ENCODE data around the gene ABHD17B.
"Not testable (repeated sequence)": the region's sequence is repeated elsewhere in the genome, so short reads cannot be mapped to it uniquely, and the experiment has no call there.

ABHD17B gene

GRCh38 chr9:71911061-71911907 is at the start of gene ABHD17B, which contains the start of gene C9orf85:
Gene ABHD17B, minus strand, starts transcription at chr9:71911193. Its CDS starts 36,113 bp downstream, at chr9:71875080.
Gene C9orf85, plus strand, starts transcription at chr9:71911639. Its CDS starts 96 bp downstream, at chr9:71911735.
- no peak for TF ChIP-seq ZNF274 (IDR thresholded peaks at IDR 0.05; ENCODE audit: low read depth, low read length)
- peak within 1 kb of the TSS; percentile 93 for H3K4me3 ChIP-seq (ENCODE audit: low read length)

- no peak overlapping the region for H3K4me3 ChIP-seq (ENCODE audit: low read length)
- no peak for TF ChIP-seq ZNF274 (IDR thresholded peaks at IDR 0.05; ENCODE audit: low read depth, low read length)
Measured at GRCh38 chr9:71955300-71955915, 44.4 kb upstream of the ABHD17B start.

GRCh38 chr9:71954652-71955051 is 43.7 kb upstream of the ABHD17B start:
- H3K4me3 ChIP-seq (ENCODE audit: low read length): not testable (repeated sequence)

- no peak for TF ChIP-seq ZNF274 (IDR thresholded peaks at IDR 0.05; ENCODE audit: low read depth, low read length)
- H3K4me3 ChIP-seq (ENCODE audit: low read length): no peak overlapping the region
Measured at GRCh38 chr9:71944754-71945375, 33.9 kb upstream of the ABHD17B start.

GRCh38 chr9:71941998-71942567 is 31.1 kb upstream of the ABHD17B start:
- TF ChIP-seq ZNF274 (IDR thresholded peaks at IDR 0.05; ENCODE audit: low read depth, low read length): no peak
- no peak overlapping the region for H3K4me3 ChIP-seq (ENCODE audit: low read length)

- H3K4me3 ChIP-seq (ENCODE audit: low read length): no peak overlapping the region
- no peak for TF ChIP-seq ZNF274 (IDR thresholded peaks at IDR 0.05; ENCODE audit: low read depth, low read length)
Measured at GRCh38 chr9:71941060-71941568, 30.1 kb upstream of the ABHD17B start.

- H3K4me3 ChIP-seq (ENCODE audit: low read length): no peak overlapping the region
- no peak for TF ChIP-seq ZNF274 (IDR thresholded peaks at IDR 0.05; ENCODE audit: low read depth, low read length)
Measured at GRCh38 chr9:71937898-71938297, 26.9 kb upstream of the ABHD17B start.

GRCh38 chr9:71937070-71937625 is 26.2 kb upstream of the ABHD17B start:
- H3K4me3 ChIP-seq (ENCODE audit: low read length): no peak overlapping the region
- TF ChIP-seq ZNF274 (IDR thresholded peaks at IDR 0.05; ENCODE audit: low read depth, low read length): no peak

- no peak overlapping the region for H3K4me3 ChIP-seq (ENCODE audit: low read length)
- TF ChIP-seq ZNF274 (IDR thresholded peaks at IDR 0.05; ENCODE audit: low read depth, low read length): no peak
Measured at GRCh38 chr9:71936066-71936465, 25.1 kb upstream of the ABHD17B start.

GRCh38 chr9:71931166-71931565 is 20.2 kb upstream of the ABHD17B start:
- no peak for TF ChIP-seq ZNF274 (IDR thresholded peaks at IDR 0.05; ENCODE audit: low read depth, low read length)
- no peak overlapping the region for H3K4me3 ChIP-seq (ENCODE audit: low read length)

- no peak overlapping the region for H3K4me3 ChIP-seq (ENCODE audit: low read length)
- no peak for TF ChIP-seq ZNF274 (IDR thresholded peaks at IDR 0.05; ENCODE audit: low read depth, low read length)
Measured at GRCh38 chr9:71929791-71930440, 18.9 kb upstream of the ABHD17B start.

GRCh38 chr9:71929223-71929622 is 18.2 kb upstream of the ABHD17B start:
- H3K4me3 ChIP-seq (ENCODE audit: low read length): no peak overlapping the region
- TF ChIP-seq ZNF274 (IDR thresholded peaks at IDR 0.05; ENCODE audit: low read depth, low read length): no peak

GRCh38 chr9:71928806-71929205 is 17.8 kb upstream of the ABHD17B start:
- TF ChIP-seq ZNF274 (IDR thresholded peaks at IDR 0.05; ENCODE audit: low read depth, low read length): no peak

More at GRCh38 chr9:71928806-71929205, 17.8 kb upstream of the ABHD17B start:
- H3K4me3 ChIP-seq (ENCODE audit: low read length): no peak overlapping the region
